CD4-positive, alpha-beta T cell treated with Interleukin-17A for 4 hours (primary cell): ENCODE measurements around the gene ORM2.

ENCODE experiments used
- DNase-seq: peaks from one replicate; pipeline ENCODE4 v3.0.0-alpha.2; 2020; ENCODE audit warnings: mixed read lengths

Gene ORM2

GRCh38 chr9:114296338-114296737 is 33.3 kb upstream of the ORM2 start:
- DNase-seq = no peak

- DNase-seq = no peak
Measured at GRCh38 chr9:114299286-114300152, 30.1 kb upstream of the ORM2 start.

GRCh38 chr9:114300153-114300845 is 29.4 kb upstream of the ORM2 start:
- no peak for DNase-seq

GRCh38 chr9:114300846-114301797 is 28.5 kb upstream of the ORM2 start:
- DNase-seq = no peak

GRCh38 chr9:114301798-114302565 is 27.7 kb upstream of the ORM2 start:
- no peak for DNase-seq

GRCh38 chr9:114302727-114303126 is 26.9 kb upstream of the ORM2 start:
- DNase-seq = no peak

- DNase-seq = no peak
Measured at GRCh38 chr9:114303571-114303970, 26.1 kb upstream of the ORM2 start.

GRCh38 chr9:114303977-114304376 is 25.7 kb upstream of the ORM2 start:
- DNase-seq = no peak

GRCh38 chr9:114304416-114305188 is 25.1 kb upstream of the ORM2 start:
- no peak for DNase-seq

GRCh38 chr9:114307899-114308267 is 21.8 kb upstream of the ORM2 start:
- no peak for DNase-seq

- no peak for DNase-seq
Measured at GRCh38 chr9:114308361-114308950, 21.2 kb upstream of the ORM2 start.

- DNase-seq = no peak
Measured at GRCh38 chr9:114309096-114309495, 20.6 kb upstream of the ORM2 start.

- no peak for DNase-seq
Measured at GRCh38 chr9:114310471-114311450, 18.9 kb upstream of the ORM2 start.

- DNase-seq = no peak
Measured at GRCh38 chr9:114311571-114312512, 17.8 kb upstream of the ORM2 start.

- no peak for DNase-seq
Measured at GRCh38 chr9:114312513-114312875, 17.2 kb upstream of the ORM2 start.

- no peak for DNase-seq
Measured at GRCh38 chr9:114313186-114313585, 16.5 kb upstream of the ORM2 start.

- DNase-seq = no peak
Measured at GRCh38 chr9:114314256-114314867, 15.3 kb upstream of the ORM2 start.
